ENCODE data around the gene PKDREJ. TPM values are rescaled to one million over a fixed set of nuclear protein-coding genes. Genes with fewer than 3 reads are reported as not detected.
"Not testable (repeated sequence)": the region's sequence is repeated elsewhere in the genome, so short reads cannot be mapped to it uniquely, and the experiment has no call there.

PKDREJ gene
- total and polyA plus RNA-seq, 2 experiments from 2014 or later = 0.03 to 0.04 TPM

DNA sequence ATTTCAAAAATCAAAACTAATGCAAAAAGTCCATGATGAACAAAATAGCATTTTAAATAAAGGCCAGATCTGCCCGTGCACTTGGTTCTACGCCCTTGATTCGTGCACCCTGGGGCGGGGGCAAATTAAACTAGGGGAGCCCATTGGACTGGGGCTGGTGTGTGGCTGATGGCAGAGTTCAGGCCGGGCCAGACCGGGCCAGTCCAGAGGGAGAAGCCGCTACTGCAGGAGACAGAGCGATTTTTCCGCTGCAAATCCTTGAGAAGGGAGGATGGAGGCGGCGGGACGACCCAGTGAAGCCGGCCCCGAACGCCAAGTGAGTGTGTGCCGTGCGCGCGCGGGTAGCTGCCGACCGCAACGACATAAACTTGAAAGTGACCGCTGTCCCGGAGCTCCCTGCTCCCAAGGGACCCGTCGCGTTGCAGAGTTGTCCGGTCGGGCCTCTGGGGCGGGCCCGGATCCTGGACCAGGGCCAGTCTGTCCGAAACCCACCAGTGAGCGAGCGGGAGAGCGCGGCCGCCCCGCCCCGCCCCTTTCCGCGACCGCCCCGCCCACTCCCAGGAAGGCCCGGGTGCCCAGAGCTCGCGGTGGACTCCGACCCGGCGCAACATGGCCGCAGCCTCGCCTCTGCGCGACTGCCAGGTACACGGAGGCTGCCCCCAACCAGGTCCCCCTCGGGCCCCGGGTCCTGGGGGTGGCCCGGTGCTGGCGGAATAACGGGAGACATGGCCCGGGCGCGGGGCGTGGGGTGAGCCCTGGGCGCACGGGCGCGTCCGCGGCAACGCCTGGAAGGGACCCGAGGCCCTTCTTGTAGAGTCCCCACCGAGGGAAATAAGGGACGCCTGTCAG is 4.5 kb upstream of the PKDREJ start, which contains the start of gene TTC38:
Gene TTC38 (plus strand): TSS at position 578 of the 849 bp plus-strand sequence. CDS start 32 bp downstream, at position 610.
- peaks cover 9% of the 10 kb centered on the region for H3K4me1 ChIP-seq (ENCODE audit: low read depth)
- no peaks in the 10 kb centered on the region for H3K9me3 ChIP-seq (ENCODE audit: low read depth)
- DNase-seq (ENCODE audit: low read depth in 1 of 2, low spot score in 1 of 2) = peak; percentile 90 to 94
- peak within 1 kb of the TSS; percentile 75 for H3K4me3 ChIP-seq
- no peak within 1 kb of the TSS for H3K27ac ChIP-seq
- TF ChIP-seq, protein P1, sequence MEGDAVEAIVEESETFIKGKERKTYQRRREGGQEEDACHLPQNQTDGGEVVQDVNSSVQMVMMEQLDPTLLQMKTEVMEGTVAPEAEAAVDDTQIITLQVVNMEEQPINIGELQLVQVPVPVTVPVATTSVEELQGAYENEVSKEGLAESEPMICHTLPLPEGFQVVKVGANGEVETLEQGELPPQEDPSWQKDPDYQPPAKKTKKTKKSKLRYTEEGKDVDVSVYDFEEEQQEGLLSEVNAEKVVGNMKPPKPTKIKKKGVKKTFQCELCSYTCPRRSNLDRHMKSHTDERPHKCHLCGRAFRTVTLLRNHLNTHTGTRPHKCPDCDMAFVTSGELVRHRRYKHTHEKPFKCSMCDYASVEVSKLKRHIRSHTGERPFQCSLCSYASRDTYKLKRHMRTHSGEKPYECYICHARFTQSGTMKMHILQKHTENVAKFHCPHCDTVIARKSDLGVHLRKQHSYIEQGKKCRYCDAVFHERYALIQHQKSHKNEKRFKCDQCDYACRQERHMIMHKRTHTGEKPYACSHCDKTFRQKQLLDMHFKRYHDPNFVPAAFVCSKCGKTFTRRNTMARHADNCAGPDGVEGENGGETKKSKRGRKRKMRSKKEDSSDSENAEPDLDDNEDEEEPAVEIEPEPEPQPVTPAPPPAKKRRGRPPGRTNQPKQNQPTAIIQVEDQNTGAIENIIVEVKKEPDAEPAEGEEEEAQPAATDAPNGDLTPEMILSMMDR (IDR thresholded peaks at IDR 0.05; ENCODE audit: low read depth, low read length) = no peak
- peaks cover 3% of the 10 kb centered on the region for H3K36me3 ChIP-seq
- H3K27me3 ChIP-seq = peaks cover 18% of the 10 kb centered on the region

DNA sequence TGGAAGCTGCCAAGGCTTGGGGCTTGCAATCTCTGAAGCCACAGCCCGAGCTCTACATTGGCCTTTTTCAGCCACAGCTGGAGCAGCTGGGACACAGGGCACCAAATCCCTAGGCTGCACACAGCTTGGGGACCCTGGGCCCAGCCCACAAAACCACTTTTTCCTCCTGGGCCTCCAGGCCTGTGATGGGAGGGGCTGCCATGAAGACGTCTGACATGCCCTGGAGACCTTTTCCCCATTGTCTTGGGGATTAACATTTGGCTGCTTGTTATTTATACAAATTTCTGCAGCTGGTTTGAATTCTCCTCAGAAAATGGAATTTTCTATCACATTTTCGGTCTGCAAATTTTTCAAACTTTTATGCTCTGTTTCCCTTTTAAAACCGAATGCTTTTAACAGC is 2.5 kb upstream of the PKDREJ start:
- H3K27me3 ChIP-seq = peaks cover 38% of the 10 kb centered on the region
- H3K9me3 ChIP-seq (ENCODE audit: low read depth); H3K27ac ChIP-seq; H3K4me3 ChIP-seq; H3K36me3 ChIP-seq; H3K4me1 ChIP-seq (ENCODE audit: low read depth); DNase-seq (ENCODE audit: low read depth in 1 of 2, low spot score in 1 of 2): not testable (repeated sequence)

DNA sequence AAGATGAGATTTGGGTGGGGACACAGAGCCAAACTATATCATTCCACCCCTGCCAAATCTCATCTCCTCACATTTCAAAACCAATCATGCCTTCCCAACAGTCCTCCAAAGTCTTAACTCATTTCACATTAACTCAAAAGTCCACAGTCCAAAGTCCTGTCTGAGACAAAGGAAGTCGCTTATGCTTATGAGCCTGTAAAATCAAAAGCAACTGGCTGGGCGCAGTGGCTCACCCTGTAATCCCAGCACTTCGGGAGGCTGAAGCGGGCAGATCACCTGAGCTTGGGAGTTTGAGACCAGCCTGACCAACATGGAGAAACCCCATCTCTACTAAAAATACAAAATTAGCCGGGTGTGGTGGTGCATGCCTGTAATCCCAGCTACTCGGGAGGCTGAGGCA is 1.4 kb upstream of the PKDREJ start:
- H3K4me1 ChIP-seq (ENCODE audit: low read depth); DNase-seq (ENCODE audit: low read depth in 1 of 2, low spot score in 1 of 2); H3K4me3 ChIP-seq; H3K36me3 ChIP-seq; H3K9me3 ChIP-seq (ENCODE audit: low read depth); H3K27ac ChIP-seq: not testable (repeated sequence)
- H3K27me3 ChIP-seq = peaks cover 47% of the 10 kb centered on the region

DNA sequence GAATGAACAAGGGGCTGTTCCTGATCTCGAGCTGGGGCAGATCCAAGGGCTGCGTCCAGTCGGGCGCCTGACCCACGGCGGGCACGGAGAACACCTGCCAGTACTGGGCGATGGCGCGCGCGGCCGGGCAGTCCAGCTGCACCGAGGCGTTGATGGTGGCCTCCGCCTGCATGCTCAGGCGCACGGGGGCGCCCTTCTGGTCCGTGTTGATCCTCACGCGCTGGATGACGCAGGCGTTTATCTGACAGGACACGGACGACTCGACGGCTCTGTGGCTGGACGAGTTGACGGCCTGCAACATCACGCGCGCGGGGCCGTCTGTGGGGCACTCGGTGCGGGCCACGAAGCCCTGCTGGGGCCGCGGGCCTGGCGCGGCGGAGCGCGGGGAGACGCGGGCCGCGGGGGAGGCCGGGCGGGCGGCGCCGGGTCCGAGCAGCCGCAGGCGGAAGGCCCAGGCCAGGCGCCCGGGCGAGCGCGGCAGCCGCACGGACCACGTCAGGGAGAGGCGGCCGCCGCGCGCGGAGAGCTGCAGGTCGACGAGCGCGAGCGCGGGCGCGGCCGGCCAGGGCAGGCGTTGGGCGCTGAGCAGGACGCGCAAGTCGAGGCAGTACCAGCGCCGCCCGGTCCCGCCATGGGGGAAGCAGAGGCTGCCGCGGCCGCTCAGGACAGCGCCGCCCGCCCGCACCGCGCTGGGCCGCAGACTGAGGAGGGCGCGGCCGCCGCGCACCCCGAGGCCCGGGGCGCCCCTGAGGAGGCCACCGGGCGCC is 511 bp downstream of the PKDREJ start:
- TF ChIP-seq, protein P1 (IDR thresholded peaks at IDR 0.05; ENCODE audit: low read depth, low read length) = peak; percentile 30
- H3K4me1 ChIP-seq (ENCODE audit: low read depth) = peaks cover 6% of the 10 kb centered on the region
- H3K27ac ChIP-seq = no peak overlapping the region
- H3K27me3 ChIP-seq = peaks cover 47% of the 10 kb centered on the region
- DNase-seq (ENCODE audit: low read depth in 1 of 2, low spot score in 1 of 2) = peak; percentile 19 to 67
- H3K4me3 ChIP-seq = no peak overlapping the region
- no peaks in the 10 kb centered on the region for H3K9me3 ChIP-seq (ENCODE audit: low read depth)
- H3K36me3 ChIP-seq = no peaks in the 10 kb centered on the region

DNA sequence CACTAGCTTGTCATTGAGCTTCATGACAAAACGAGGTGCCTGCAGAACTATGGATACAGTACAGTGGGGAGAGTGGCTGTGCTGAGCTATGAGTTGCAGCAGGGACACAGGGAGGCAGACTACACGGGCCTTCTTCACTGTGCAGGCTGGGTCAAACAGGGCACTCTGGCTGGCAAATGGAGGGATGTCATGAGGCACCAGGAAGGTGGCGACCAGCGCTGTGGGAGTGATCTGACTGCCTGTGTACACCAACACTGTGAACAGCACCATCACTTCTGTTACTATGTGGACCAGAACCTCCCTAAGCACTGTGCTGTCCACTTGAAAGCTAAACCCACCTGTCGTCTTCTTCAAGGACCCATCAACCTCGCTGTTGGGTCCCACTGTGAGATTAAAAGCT is 3.1 kb downstream of the PKDREJ start:
- Histone ChIP-seq H3K27ac (no peak overlapping the region), H3K4me3 (no peak overlapping the region), H3K36me3 (no peaks in the 10 kb centered on the region), H3K4me1 (ENCODE audit: low read depth) (no peaks in the 10 kb centered on the region), H3K27me3 (peaks cover 47% of the 10 kb centered on the region), H3K9me3 (ENCODE audit: low read depth) (no peaks in the 10 kb centered on the region)
- DNase-seq (ENCODE audit: low read depth in 1 of 2, low spot score in 1 of 2) = no peak
- TF ChIP-seq, protein P1 (IDR thresholded peaks at IDR 0.05; ENCODE audit: low read depth, low read length) = no peak

DNA sequence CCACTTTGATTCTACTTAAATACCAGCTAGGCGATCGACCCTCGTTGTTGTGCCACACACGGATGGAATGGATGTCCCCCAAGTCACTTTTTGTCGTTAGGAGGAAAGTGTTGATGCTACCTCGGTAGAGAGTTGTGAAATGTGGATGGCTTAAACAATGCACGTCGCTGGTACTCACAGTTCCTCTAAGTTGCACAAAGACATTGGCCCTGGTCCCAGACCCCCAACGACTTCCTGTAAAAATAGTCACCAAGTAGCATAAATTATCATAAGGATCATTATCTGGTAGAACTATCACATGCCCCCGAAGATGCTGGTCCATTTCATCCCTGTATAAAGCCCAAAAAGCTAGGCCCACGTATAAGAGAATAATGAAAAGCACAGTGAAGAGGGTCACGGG is 3.8 kb downstream of the PKDREJ start:
- Histone ChIP-seq H3K36me3 (no peaks in the 10 kb centered on the region), H3K4me1 (ENCODE audit: low read depth) (no peaks in the 10 kb centered on the region), H3K9me3 (ENCODE audit: low read depth) (no peaks in the 10 kb centered on the region), H3K4me3 (no peak overlapping the region), H3K27ac (no peak overlapping the region), H3K27me3 (peaks cover 46% of the 10 kb centered on the region)
- TF ChIP-seq, protein P1 (IDR thresholded peaks at IDR 0.05; ENCODE audit: low read depth, low read length) = no peak
- DNase-seq (ENCODE audit: low read depth in 1 of 2, low spot score in 1 of 2) = no peak
